ENCODE measurements around the gene RASGRP3. TPM values are rescaled to one million over a fixed set of nuclear protein-coding genes. Genes with fewer than 3 reads are reported as not detected.

The RASGRP3 gene
- total and polyA plus RNA-seq, 2 donors (not counting 1 experiment from before 2014, with no cell fraction given): 0.50 to 6.1 TPM

DNA sequence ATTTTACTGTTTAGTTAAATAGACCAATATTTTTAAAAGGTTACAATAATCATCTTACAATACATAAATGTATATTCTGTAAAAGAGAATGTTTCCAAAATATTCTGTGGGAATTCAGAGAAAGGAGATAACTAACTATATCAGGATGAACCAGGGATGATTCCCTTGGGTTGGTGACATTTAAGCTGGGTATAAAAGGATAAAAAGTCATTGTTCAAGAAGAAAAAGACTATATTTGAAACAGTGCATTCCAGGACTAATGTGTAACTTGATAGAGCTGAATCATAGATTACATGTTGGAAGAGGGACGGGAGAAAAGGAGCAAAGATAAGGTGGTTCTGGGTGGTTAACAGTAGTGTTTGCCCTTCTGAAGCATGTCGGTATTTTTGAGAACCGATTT, 10.1 kb downstream of the RASGRP3 start:
- no peaks in the 10 kb centered on the region for H3K9me3 ChIP-seq (ENCODE audit: control insufficient read depth, insufficient read depth, low read depth, low read length)
- H3K4me1 ChIP-seq (ENCODE audit: control insufficient read depth, extremely low read depth, insufficient read depth, low read length): peaks cover 3% of the 10 kb centered on the region
- no peak overlapping the region for H3K9ac ChIP-seq (ENCODE audit: insufficient read depth, low read length)
- TF ChIP-seq CTCF (conservative IDR thresholded peaks at IDR 0.05 in 1 of 2, IDR thresholded peaks at IDR 0.05 in 1 of 2; ENCODE audit: low read depth in 1 of 2, low read length in 2 of 2) (no peak), EZH2 (IDR thresholded peaks at IDR 0.05; ENCODE audit: low read length, missing control alignments) (no peak)
- no peak for DNase-seq (ENCODE audit: low read depth in 2 of 2)
- H3K27ac ChIP-seq (ENCODE audit: insufficient read depth, low read length): no peak overlapping the region
- H3K4me3 ChIP-seq (replicated peaks in 1 of 4; ENCODE audit: control extremely low read depth in 1 of 4, insufficient read depth in 1 of 4, low read depth in 3 of 4, low read length in 4 of 4): no peak overlapping the region
- H4K20me1 ChIP-seq (ENCODE audit: control insufficient read depth, extremely low read depth, insufficient read depth, low read length): no peaks in the 10 kb centered on the region
- H3K4me2 ChIP-seq (ENCODE audit: extremely low read depth, insufficient read depth, low read length): no peak overlapping the region
- H3K79me2 ChIP-seq (ENCODE audit: control insufficient read depth, insufficient read depth, low read length): no peaks in the 10 kb centered on the region
- H3K27me3 ChIP-seq (ENCODE audit: control insufficient read depth, insufficient read depth, low read length): no peaks in the 10 kb centered on the region
- H3K36me3 ChIP-seq (ENCODE audit: control insufficient read depth, insufficient read depth, low read length): no peaks in the 10 kb centered on the region
- H2AFZ ChIP-seq (ENCODE audit: low read length): no peak overlapping the region

GRCh38 chr2:33488178-33488690, 11.8 kb downstream of the RASGRP3 start:
- H3K36me3 ChIP-seq (ENCODE audit: control insufficient read depth, insufficient read depth, low read length): no peaks in the 10 kb centered on the region
- H3K4me2 ChIP-seq (ENCODE audit: extremely low read depth, insufficient read depth, low read length): no peak overlapping the region
- H3K4me1 ChIP-seq (ENCODE audit: control insufficient read depth, extremely low read depth, insufficient read depth, low read length): peaks cover 3% of the 10 kb centered on the region
- no peak for TF ChIP-seq CTCF (conservative IDR thresholded peaks at IDR 0.05 in 1 of 2, IDR thresholded peaks at IDR 0.05 in 1 of 2; ENCODE audit: low read depth in 1 of 2, low read length in 2 of 2)
- no peak for TF ChIP-seq EZH2 (IDR thresholded peaks at IDR 0.05; ENCODE audit: low read length, missing control alignments)
- no peak overlapping the region for H2AFZ ChIP-seq (ENCODE audit: low read length)
- no peak overlapping the region for H3K4me3 ChIP-seq (replicated peaks in 1 of 4; ENCODE audit: control extremely low read depth in 1 of 4, insufficient read depth in 1 of 4, low read depth in 3 of 4, low read length in 4 of 4)
- H4K20me1 ChIP-seq (ENCODE audit: control insufficient read depth, extremely low read depth, insufficient read depth, low read length): no peaks in the 10 kb centered on the region
- no peak overlapping the region for H3K27ac ChIP-seq (ENCODE audit: insufficient read depth, low read length)
- H3K79me2 ChIP-seq (ENCODE audit: control insufficient read depth, insufficient read depth, low read length): no peaks in the 10 kb centered on the region
- no peaks in the 10 kb centered on the region for H3K27me3 ChIP-seq (ENCODE audit: control insufficient read depth, insufficient read depth, low read length)
- H3K9me3 ChIP-seq (ENCODE audit: control insufficient read depth, insufficient read depth, low read depth, low read length): no peaks in the 10 kb centered on the region
- no peak for DNase-seq (ENCODE audit: low read depth in 2 of 2)
- no peak overlapping the region for H3K9ac ChIP-seq (ENCODE audit: insufficient read depth, low read length)

DNA sequence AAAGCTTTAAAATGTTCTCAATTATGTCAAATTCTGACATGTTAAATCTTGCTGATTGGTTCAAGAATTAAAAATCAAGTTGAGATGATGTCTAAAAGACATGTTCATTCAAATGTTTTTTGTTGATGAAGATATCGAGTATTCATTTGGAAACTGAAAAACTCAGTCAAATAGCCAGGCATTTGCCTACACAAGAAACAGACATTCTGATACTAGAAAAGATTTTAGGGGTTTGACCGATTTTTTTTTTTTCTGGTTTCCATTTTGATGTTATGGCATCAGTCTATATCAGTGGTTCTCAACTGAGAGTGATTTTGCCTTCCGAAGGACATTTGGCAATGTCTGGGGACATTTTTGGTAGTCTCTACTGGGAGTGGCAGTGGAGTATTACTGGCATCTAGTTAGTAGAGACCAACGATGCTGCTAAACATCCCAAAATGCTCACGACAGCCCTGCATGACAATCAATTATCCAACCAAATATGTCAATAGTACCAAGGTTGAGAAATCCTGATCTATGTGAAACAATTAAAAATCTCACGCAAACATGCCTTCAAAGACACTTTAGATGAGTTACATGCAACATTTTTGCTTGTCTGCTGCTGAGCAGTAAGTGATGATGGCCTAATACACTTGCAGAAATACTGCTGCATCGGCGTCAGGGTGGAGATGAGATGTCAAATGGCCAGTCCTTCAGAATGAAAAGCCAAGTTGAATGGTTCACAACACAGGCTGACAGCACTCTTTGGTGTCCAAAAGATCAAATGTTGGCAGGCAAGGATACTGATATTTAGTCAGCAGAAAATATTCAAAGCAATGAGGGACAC, 12.5 kb downstream of the RASGRP3 start:
- no peak for DNase-seq (ENCODE audit: low read depth in 2 of 2)
- TF ChIP-seq EZH2 (IDR thresholded peaks at IDR 0.05; ENCODE audit: low read length, missing control alignments): no peak
- TF ChIP-seq CTCF (conservative IDR thresholded peaks at IDR 0.05 in 1 of 2, IDR thresholded peaks at IDR 0.05 in 1 of 2; ENCODE audit: low read depth in 1 of 2, low read length in 2 of 2): no peak
- Histone ChIP-seq H3K36me3 (ENCODE audit: control insufficient read depth, insufficient read depth, low read length) (no peaks in the 10 kb centered on the region), H3K4me1 (ENCODE audit: control insufficient read depth, extremely low read depth, insufficient read depth, low read length) (peaks cover 3% of the 10 kb centered on the region), H3K9ac (ENCODE audit: insufficient read depth, low read length) (no peak overlapping the region), H3K27ac (ENCODE audit: insufficient read depth, low read length) (no peak overlapping the region), H3K79me2 (ENCODE audit: control insufficient read depth, insufficient read depth, low read length) (no peaks in the 10 kb centered on the region), H3K9me3 (ENCODE audit: control insufficient read depth, insufficient read depth, low read depth, low read length) (no peaks in the 10 kb centered on the region), H3K4me2 (ENCODE audit: extremely low read depth, insufficient read depth, low read length) (no peak overlapping the region), H3K27me3 (ENCODE audit: control insufficient read depth, insufficient read depth, low read length) (no peaks in the 10 kb centered on the region), H3K4me3 (replicated peaks in 1 of 4; ENCODE audit: control extremely low read depth in 1 of 4, insufficient read depth in 1 of 4, low read depth in 3 of 4, low read length in 4 of 4) (no peak overlapping the region), H2AFZ (ENCODE audit: low read length) (no peak overlapping the region), H4K20me1 (ENCODE audit: control insufficient read depth, extremely low read depth, insufficient read depth, low read length) (no peaks in the 10 kb centered on the region)

All from fibroblast of lung (primary cell).